ENCODE results near the gene TMEFF2. TPM values are rescaled to one million over a fixed set of nuclear protein-coding genes. Genes with fewer than 3 reads are reported as not detected.

TMEFF2 gene
- total and polyA plus RNA-seq, 12 donors: 0.16 to 2.7 (median 0.58) TPM; not detected in 2

DNA sequence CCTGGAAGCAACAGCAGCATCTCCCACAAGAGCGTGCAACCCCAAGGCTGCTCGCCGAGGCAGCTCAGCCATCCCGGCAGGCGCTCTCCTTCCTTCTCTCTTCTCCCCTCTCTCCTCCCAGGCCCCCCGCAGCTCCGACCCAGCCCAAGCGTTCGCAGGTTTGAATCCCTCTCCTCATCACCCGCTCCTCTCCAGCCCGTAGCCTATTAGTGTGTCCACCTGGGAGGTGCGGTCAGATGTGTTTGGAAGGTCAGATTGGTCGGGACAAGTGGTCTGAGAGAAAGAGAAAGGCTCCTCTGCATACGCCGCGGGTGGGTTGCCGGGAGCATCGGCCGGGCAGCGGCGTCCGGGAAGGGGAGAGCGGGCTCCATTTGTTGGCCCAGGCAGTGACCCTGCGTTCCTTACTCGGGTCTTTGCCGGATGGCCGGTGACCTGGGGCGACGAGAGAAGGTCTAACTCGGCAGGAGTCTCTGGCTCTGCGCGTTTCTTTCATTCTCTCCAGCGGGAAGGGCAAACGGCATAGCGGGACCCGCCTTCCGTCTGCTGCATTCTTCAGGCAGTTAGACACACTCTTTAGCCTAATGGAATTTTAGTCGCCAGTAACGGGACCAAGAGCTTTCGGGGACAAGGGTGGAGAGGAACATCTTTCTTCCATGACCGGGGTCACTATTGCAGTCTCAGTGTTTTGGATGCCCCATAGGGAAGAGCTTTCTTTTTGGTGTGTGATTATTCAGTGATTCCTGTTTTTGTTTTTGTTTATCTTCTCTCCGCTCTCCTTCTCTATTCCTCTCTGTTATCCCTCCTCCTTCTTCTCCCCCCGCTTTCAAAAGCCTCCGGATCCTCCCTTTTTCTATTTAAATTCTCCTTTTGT lies 1.1 kb upstream of the TMEFF2 start:
- no peaks in the 10 kb centered on the region for H3K9me3 ChIP-seq (replicated peaks in 1 of 3)
- no peak overlapping the region for H3K27ac ChIP-seq
- H3K27me3 ChIP-seq: peaks cover 52% of the 10 kb centered on the region
- TF ChIP-seq, protein P1, sequence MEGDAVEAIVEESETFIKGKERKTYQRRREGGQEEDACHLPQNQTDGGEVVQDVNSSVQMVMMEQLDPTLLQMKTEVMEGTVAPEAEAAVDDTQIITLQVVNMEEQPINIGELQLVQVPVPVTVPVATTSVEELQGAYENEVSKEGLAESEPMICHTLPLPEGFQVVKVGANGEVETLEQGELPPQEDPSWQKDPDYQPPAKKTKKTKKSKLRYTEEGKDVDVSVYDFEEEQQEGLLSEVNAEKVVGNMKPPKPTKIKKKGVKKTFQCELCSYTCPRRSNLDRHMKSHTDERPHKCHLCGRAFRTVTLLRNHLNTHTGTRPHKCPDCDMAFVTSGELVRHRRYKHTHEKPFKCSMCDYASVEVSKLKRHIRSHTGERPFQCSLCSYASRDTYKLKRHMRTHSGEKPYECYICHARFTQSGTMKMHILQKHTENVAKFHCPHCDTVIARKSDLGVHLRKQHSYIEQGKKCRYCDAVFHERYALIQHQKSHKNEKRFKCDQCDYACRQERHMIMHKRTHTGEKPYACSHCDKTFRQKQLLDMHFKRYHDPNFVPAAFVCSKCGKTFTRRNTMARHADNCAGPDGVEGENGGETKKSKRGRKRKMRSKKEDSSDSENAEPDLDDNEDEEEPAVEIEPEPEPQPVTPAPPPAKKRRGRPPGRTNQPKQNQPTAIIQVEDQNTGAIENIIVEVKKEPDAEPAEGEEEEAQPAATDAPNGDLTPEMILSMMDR (IDR thresholded peaks at IDR 0.05): no peak
- TF ChIP-seq POLR2A (IDR thresholded peaks at IDR 0.05): no peak
- DNase-seq: peak; percentile 7 to 47 (median 16)
- intact Hi-C loops (cut with DNase I): no loop called here
- H3K36me3 ChIP-seq (replicated peaks in 1 of 2): no peaks in the 10 kb centered on the region
- peaks cover 22 to 24% of the 10 kb centered on the region in 2 donors for H3K4me1 ChIP-seq (replicated peaks in 1 of 2)
- 2 to 3% (median 2%) methylated on average over 33 to 44 of the region's 44 CpGs for WGBS, 4 donors
- H3K4me3 ChIP-seq: peak overlapping the region in 2 of 4 donors; percentile 20 to 63

DNA sequence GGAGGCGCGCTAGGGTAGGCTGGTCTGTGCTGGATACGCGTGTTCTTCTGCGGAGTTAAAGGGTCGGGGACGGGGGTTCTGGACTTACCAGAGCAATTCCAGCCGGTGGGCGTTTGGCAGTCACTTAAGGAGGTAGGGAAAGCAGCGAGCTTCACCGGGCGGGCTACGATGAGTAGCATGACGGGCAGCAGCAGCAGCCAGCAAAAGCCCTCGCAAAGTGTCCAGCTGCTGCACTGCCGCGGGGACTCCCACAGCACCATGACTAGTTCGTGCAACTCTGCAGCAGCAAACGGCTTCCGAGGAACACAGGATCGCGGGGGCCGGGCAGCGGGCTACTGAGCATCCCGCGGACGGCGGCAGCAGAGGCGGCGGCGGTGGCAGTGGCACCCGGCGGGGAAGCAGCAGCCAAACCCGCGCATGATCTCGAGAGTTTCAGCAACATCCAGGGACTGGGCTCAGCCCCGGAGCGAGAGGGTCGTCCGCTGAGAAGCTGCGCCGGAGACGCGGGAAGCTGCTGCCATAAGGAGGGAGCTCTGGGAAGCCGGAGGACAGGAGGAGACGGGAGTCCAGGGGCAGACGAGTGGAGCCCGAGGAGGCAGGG lies 368 bp downstream of the TMEFF2 start:
- Histone ChIP-seq H3K27ac (no peak overlapping the region), H3K4me3 (peak overlapping the region in 1 of 4 donors; percentile 63), H3K9me3 (replicated peaks in 1 of 3) (no peaks in the 10 kb centered on the region), H3K36me3 (replicated peaks in 1 of 2) (no peaks in the 10 kb centered on the region), H3K27me3 (peaks cover 52% of the 10 kb centered on the region), H3K4me1 (replicated peaks in 1 of 2) (peaks cover 22 to 24% of the 10 kb centered on the region in 2 donors)
- DNase-seq: peak in 4 of 7 donors; percentile 8 to 51 (median 18)
- intact Hi-C loops (cut with DNase I): no loop called here
- TF ChIP-seq, protein P1 (IDR thresholded peaks at IDR 0.05): no peak
- TF ChIP-seq POLR2A (IDR thresholded peaks at IDR 0.05): no peak
- WGBS, 4 donors: 1 to 3% (median 2%) methylated on average over 16 to 48 of the region's 48 CpGs

DNA sequence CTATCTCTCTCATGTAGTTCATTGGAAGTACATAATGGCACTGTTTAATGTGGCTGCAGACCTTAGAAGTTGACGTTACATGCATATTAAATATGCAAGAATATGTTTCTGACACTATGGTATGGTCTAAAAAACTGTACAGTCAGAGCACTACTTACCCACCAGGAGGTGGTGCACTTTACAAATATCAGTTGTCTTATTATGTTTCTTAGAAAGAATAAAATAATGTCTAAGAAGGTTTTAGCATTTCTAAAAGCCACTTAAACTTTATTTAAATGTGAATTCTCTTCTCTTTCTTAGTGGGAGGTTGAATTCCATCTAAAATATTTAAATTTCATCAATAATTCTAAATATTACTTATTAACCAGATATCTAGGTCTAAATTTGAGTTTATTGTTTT lies 4.3 kb downstream of the TMEFF2 start:
- no peaks in the 10 kb centered on the region for H3K9me3 ChIP-seq (replicated peaks in 1 of 3)
- no peak overlapping the region for H3K4me3 ChIP-seq
- H3K27ac ChIP-seq: no peak overlapping the region
- intact Hi-C loops (cut with DNase I): no loop called here
- no peak for DNase-seq
- WGBS, 4 donors: 45 to 51% (median 47%) methylated on average over 1 of the region's 1 CpG
- H3K27me3 ChIP-seq: peaks cover 18% of the 10 kb centered on the region
- peaks cover 12 to 13% of the 10 kb centered on the region in 2 donors for H3K4me1 ChIP-seq (replicated peaks in 1 of 2)
- no peaks in the 10 kb centered on the region for H3K36me3 ChIP-seq (replicated peaks in 1 of 2)
- TF ChIP-seq, protein P1 (IDR thresholded peaks at IDR 0.05): peak in 3 of 6 experiments; percentile 15 to 20 (median 18)
- no peak for TF ChIP-seq POLR2A (IDR thresholded peaks at IDR 0.05)

DNA sequence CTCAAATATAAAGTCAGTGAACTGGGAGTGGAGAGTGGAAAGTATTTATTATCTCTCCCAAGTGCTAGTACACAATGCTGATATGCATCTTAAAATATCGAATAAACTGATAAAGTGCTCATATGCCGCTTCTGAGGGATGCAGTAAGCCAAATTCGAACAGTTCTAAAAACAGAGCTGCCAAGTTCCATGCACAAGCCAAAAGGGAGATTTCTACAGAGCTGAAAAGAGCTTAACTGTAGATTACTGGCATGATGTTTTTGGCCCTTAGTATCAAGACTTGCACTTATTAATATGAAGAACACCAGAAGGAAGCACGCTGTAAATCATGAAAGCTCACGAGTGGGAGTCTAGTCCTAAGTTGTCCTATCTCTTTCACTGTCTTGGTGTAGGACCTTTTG lies 7.9 kb downstream of the TMEFF2 start:
- no peak overlapping the region for H3K27ac ChIP-seq
- no peaks in the 10 kb centered on the region for H3K27me3 ChIP-seq
- no peaks in the 10 kb centered on the region for H3K9me3 ChIP-seq (replicated peaks in 1 of 3)
- no peak for DNase-seq
- H3K4me3 ChIP-seq: no peak overlapping the region
- intact Hi-C loops (cut with DNase I): no loop called here
- H3K36me3 ChIP-seq (replicated peaks in 1 of 2): no peaks in the 10 kb centered on the region
- TF ChIP-seq, protein P1 (IDR thresholded peaks at IDR 0.05): no peak
- TF ChIP-seq POLR2A (IDR thresholded peaks at IDR 0.05): no peak
- H3K4me1 ChIP-seq (replicated peaks in 1 of 2): no peaks in the 10 kb centered on the region
- 80 to 87% (median 82%) methylated on average over 5 of the region's 5 CpGs for WGBS, 4 donors
